Neutrophil (primary cell): ENCODE results near the gene MANBA.

Experiments used
- H3K27ac ChIP-seq: fragments of 200-600 bp; sonication (generic); 2 replicates; pipeline ENCODE4 v1.5.1; 2016; ENCODE audit warnings: mild to moderate bottlenecking, moderate library complexity
- H3K27me3 ChIP-seq: fragments of 200-600 bp; sonication (generic); 2 replicates; pipeline ENCODE4 v1.6.0; 2016; ENCODE audit warnings: mild to moderate bottlenecking
- H3K36me3 ChIP-seq: fragments of 200-600 bp; sonication (generic); 2 replicates; pipeline ENCODE4 v1.5.1; 2017
- H3K4me1 ChIP-seq, 2 experiments: fragments of 200-600 bp in 1 of 2; sonication (generic) in 1 of 2; 1 replicate in 1 of 2; 2 replicates in 1 of 2; pipeline versions ENCODE4 v1.5.1 to v1.6.1; 2013 to 2016; ENCODE audit warnings: low read depth in 1 of 2, low read length in 1 of 2, mild to moderate bottlenecking in 1 of 2, moderate library complexity in 1 of 2; ENCODE audit not compliant: control insufficient read depth in 1 of 2, insufficient read depth in 1 of 2
- H3K4me3 ChIP-seq, 2 experiments: fragments of 200-600 bp in 1 of 2; sonication (generic) in 1 of 2; 1 replicate in 1 of 2; 2 replicates in 1 of 2; pipeline ENCODE4 v1.5.1; 2013 to 2016; ENCODE audit warnings: low read depth in 1 of 2, low read length in 1 of 2, mild to moderate bottlenecking in 1 of 2, moderate library complexity in 1 of 2
- H3K9me3 ChIP-seq: fragments of 200-600 bp; sonication (generic); 2 replicates; pipeline ENCODE4 v1.5.1; 2016
- CTCF ChIP-seq: fragments of 200-600 bp; sonication (generic); IDR thresholded peaks from 2 replicates; pipeline ENCODE4 v1.5.1; 2016; ENCODE audit warnings: antibody characterized with exemption

Gene MANBA

DNA sequence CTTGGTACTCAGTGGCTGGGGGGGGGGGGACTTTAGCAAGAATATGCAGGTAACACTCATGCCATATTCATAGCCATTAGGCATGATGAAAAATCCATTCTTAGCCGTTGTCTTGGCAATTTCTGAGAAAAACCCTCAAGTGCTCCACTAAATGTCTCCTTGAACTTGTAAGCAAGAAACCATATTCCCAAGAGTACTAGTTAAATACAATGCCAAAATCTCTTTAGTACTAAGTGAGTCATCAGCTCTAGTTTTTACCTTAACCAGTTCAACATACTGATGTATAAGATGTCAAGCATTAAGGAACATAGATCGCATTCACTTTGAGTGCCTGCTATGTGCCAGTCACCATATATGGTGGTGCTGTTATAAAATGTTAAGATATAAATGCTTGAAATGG lies 39.0 kb upstream of the MANBA start:
- Histone ChIP-seq H3K36me3 (peaks cover 99% of the 10 kb centered on the region), H3K27ac (no peak overlapping the region), H3K27me3 (no peaks in the 10 kb centered on the region), H3K4me3 (no peak overlapping the region), H3K4me1 (no peaks in the 10 kb centered on the region), H3K9me3 (no peaks in the 10 kb centered on the region)
- no peak for TF ChIP-seq CTCF

DNA sequence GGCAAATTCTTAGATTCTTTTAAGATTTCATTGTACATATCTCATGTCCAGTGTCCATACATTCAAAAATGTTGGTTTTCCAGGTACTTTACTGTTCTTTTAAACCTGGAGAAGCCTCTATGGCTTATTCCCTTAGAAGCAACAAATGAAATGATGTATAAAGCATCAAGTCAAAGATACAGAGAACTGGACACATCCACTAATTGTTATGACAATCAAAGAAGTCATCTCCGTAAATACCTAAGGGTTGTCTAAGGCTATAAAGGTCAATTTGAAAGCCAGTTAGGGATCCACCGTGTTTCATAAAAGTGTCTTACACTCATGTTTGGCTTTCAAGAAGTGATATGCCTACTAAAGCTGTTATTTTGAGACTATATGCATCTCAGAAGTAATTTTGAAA lies 34.2 kb upstream of the MANBA start:
- H3K27me3 ChIP-seq = no peaks in the 10 kb centered on the region
- peaks cover 77% of the 10 kb centered on the region for H3K36me3 ChIP-seq
- peak overlapping the region; percentile 30 for H3K27ac ChIP-seq
- H3K9me3 ChIP-seq = no peaks in the 10 kb centered on the region
- H3K4me1 ChIP-seq = no peaks in the 10 kb centered on the region
- H3K4me3 ChIP-seq = no peak overlapping the region
- TF ChIP-seq CTCF = no peak

DNA sequence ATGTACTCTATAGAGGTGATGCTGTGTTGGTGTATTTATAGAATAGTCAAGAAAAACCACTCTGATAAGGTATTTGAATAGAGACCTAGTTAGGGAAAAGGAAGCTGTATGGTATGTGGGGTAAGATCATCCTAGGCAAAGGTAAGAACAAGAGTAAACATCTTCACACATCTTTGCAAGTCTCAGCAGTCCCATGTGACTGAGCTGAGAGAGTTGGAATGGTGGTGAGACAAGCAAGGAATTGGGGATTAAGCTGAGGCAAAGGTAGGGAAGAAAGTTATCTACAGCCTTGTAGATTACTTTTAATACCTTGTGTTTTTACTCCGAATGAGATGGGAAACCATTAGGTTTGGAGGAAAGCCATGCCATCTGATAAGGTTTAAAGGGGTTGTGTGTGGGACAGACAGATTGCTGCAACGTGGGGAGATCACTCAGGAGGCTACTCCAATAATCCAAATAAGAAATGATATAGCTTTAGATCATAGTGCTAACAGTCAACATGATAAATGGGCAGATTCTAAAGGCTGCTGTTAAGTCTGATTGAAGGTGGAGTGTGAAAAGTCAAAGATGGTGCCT lies 31.7 kb upstream of the MANBA start:
- TF ChIP-seq CTCF = no peak
- Histone ChIP-seq H3K9me3 (no peaks in the 10 kb centered on the region), H3K4me3 (no peak overlapping the region), H3K4me1 (peaks cover 6 to 8% of the 10 kb centered on the region in 2 experiments), H3K36me3 (peaks cover 52% of the 10 kb centered on the region), H3K27ac (peak overlapping the region; percentile 48), H3K27me3 (no peaks in the 10 kb centered on the region)

GRCh38 chr4:102791318-102791835 lies 30.6 kb upstream of the MANBA start:
- Histone ChIP-seq H3K36me3 (peaks cover 41% of the 10 kb centered on the region), H3K9me3 (no peaks in the 10 kb centered on the region), H3K27me3 (no peaks in the 10 kb centered on the region), H3K27ac (peak overlapping the region; percentile 43), H3K4me3 (no peak overlapping the region), H3K4me1 (peaks cover 6 to 8% of the 10 kb centered on the region in 2 experiments)
- TF ChIP-seq CTCF = no peak

- Histone ChIP-seq H3K36me3 (peaks cover 21% of the 10 kb centered on the region), H3K4me3 (no peak overlapping the region), H3K9me3 (no peaks in the 10 kb centered on the region), H3K27me3 (no peaks in the 10 kb centered on the region), H3K4me1 (peaks cover 6 to 8% of the 10 kb centered on the region in 2 experiments), H3K27ac (no peak overlapping the region)
- no peak for TF ChIP-seq CTCF
Measured at GRCh38 chr4:102789317-102789717, 28.5 kb upstream of the MANBA start.
